Osteoblast (primary cell): Measurements from ENCODE around the gene TMED3. TPM values are rescaled to one million over a fixed set of nuclear protein-coding genes. Genes with fewer than 3 reads are reported as not detected.
A peak's percentile ranks its signal among the peaks of the same experiment; 100 is the strongest.

Experiments used
- DNase-seq: peaks from one replicate; pipeline ENCODE4 v3.0.0; 2011; ENCODE audit warnings: low spot score, mixed read lengths; ENCODE audit not compliant: insufficient read length; ENCODE audit errors: missing footprints
- H2AFZ ChIP-seq: 2 replicates; pipeline ENCODE4 v1.6.0; 2011; ENCODE audit warnings: mild to moderate bottlenecking, low read length
- H3K27ac ChIP-seq: 2 replicates; pipeline ENCODE4 v1.5.1; 2011; ENCODE audit warnings: mild to moderate bottlenecking, low read depth, low read length, moderate library complexity
- H3K27me3 ChIP-seq: 2 replicates; pipeline ENCODE4 v1.6.0; 2012; ENCODE audit warnings: mild to moderate bottlenecking, control low read depth, inconsistent platforms, low read length, moderate library complexity; ENCODE audit not compliant: insufficient read depth
- H3K36me3 ChIP-seq: 2 replicates; pipeline ENCODE4 v1.5.1; 2011; ENCODE audit warnings: mild to moderate bottlenecking, low read length, control low read depth, moderate library complexity; ENCODE audit not compliant: insufficient read depth
- H3K4me1 ChIP-seq: 2 replicates; pipeline ENCODE4 v1.5.1; 2011; ENCODE audit warnings: mild to moderate bottlenecking, low read length, control low read depth, moderate library complexity; ENCODE audit not compliant: insufficient read depth
- H3K4me2 ChIP-seq: 2 replicates; pipeline ENCODE4 v1.6.0; 2011; ENCODE audit warnings: mild to moderate bottlenecking, low read length; ENCODE audit not compliant: insufficient read depth
- H3K4me3 ChIP-seq: fragments of 200-600 bp; sonication (generic); 3 replicates; pipeline ENCODE4 v1.5.1; 2012; ENCODE audit warnings: mild to moderate bottlenecking, low read length, inconsistent platforms; ENCODE audit not compliant: insufficient read depth
- H3K79me2 ChIP-seq: 2 replicates; pipeline ENCODE4 v1.6.0; 2012; ENCODE audit warnings: mild to moderate bottlenecking, low read length, control low read depth, inconsistent platforms; ENCODE audit not compliant: insufficient read depth
- H3K9me3 ChIP-seq: 2 replicates; pipeline ENCODE4 v1.5.1; 2011; ENCODE audit warnings: low read depth, low read length, control low read depth
- H4K20me1 ChIP-seq: 2 replicates; pipeline ENCODE4 v1.6.0; 2012; ENCODE audit warnings: mild to moderate bottlenecking, low read length, control low read depth; ENCODE audit not compliant: insufficient read depth
- total RNA-seq: library from RNA; depleted of rRNA; stranded (reverse); fragments of >200 nt; gene quantifications from 2 replicates; pipeline ENCODE4 v1.2.3, GENCODE V29; 2012
- TF ChIP-seq, protein P1 (sequence below): IDR thresholded peaks from 2 replicates; pipeline ENCODE4 v1.5.1; 2011; ENCODE audit warnings: mild to moderate bottlenecking, low read depth, low read length, moderate library complexity; ENCODE audit errors: extremely low read depth

TMED3 gene
- total RNA-seq, 1 donor, result 154 TPM

- H3K36me3 ChIP-seq, result no peaks in the 10 kb centered on the region
- DNase-seq, result no peak
- no peak overlapping the region for H2AFZ ChIP-seq
- H4K20me1 ChIP-seq, result peaks cover 5% of the 10 kb centered on the region
- H3K4me3 ChIP-seq, result no peak overlapping the region
- H3K4me2 ChIP-seq, result no peak overlapping the region
- TF ChIP-seq, protein P1, sequence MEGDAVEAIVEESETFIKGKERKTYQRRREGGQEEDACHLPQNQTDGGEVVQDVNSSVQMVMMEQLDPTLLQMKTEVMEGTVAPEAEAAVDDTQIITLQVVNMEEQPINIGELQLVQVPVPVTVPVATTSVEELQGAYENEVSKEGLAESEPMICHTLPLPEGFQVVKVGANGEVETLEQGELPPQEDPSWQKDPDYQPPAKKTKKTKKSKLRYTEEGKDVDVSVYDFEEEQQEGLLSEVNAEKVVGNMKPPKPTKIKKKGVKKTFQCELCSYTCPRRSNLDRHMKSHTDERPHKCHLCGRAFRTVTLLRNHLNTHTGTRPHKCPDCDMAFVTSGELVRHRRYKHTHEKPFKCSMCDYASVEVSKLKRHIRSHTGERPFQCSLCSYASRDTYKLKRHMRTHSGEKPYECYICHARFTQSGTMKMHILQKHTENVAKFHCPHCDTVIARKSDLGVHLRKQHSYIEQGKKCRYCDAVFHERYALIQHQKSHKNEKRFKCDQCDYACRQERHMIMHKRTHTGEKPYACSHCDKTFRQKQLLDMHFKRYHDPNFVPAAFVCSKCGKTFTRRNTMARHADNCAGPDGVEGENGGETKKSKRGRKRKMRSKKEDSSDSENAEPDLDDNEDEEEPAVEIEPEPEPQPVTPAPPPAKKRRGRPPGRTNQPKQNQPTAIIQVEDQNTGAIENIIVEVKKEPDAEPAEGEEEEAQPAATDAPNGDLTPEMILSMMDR, result no peak
- H3K4me1 ChIP-seq, result peaks cover 10% of the 10 kb centered on the region
- H3K9me3 ChIP-seq, result no peaks in the 10 kb centered on the region
- H3K79me2 ChIP-seq, result peaks cover 13% of the 10 kb centered on the region
- peaks cover 51% of the 10 kb centered on the region for H3K27me3 ChIP-seq
- no peak overlapping the region for H3K27ac ChIP-seq
Observed at GRCh38 chr15:79307251-79307650, 3.7 kb upstream of the TMED3 start.

DNA sequence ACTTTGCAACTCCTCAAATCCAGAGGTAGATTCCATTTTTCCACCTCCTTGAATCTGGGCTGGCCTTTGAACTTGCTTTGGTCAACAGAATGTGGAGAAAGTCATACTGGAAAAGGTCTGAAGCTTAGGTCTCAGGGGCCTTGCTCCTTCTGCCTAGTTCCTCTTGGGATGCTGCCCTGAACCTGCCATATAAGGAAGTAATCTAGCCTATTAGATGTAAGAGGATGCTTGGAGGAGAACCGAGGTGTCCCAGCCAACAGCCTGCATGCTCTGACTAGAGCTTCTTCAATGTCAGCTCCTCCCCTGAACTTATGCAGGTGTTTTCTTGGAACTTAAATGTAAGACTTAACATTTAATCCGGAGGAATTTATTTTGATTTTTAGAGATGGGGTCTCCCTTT lies 2.0 kb upstream of the TMED3 start:
- TF ChIP-seq, protein P1, result no peak
- Histone ChIP-seq H3K36me3 (peaks cover 6% of the 10 kb centered on the region), H3K9me3 (no peaks in the 10 kb centered on the region), H3K79me2 (peaks cover 29% of the 10 kb centered on the region), H3K27me3 (peaks cover 46% of the 10 kb centered on the region), H4K20me1 (peaks cover 21% of the 10 kb centered on the region), H3K4me3 (no peak overlapping the region), H3K4me1 (peaks cover 12% of the 10 kb centered on the region), H3K27ac (no peak overlapping the region), H2AFZ (no peak overlapping the region), H3K4me2 (no peak overlapping the region)
- no peak for DNase-seq

- Histone ChIP-seq H3K4me3 (peak overlapping the region; percentile 97), H3K9me3 (no peaks in the 10 kb centered on the region), H3K36me3 (peaks cover 24% of the 10 kb centered on the region), H3K27ac (no peak overlapping the region), H3K27me3 (peaks cover 35% of the 10 kb centered on the region), H2AFZ (peak overlapping the region; percentile 90), H3K4me1 (peaks cover 12% of the 10 kb centered on the region), H4K20me1 (peaks cover 31% of the 10 kb centered on the region), H3K79me2 (peaks cover 45% of the 10 kb centered on the region), H3K4me2 (peak overlapping the region; percentile 96)
- DNase-seq, result no peak
- TF ChIP-seq, protein P1, result no peak
Observed at GRCh38 chr15:79310612-79310984, 314 bp upstream of the TMED3 start.

GRCh38 chr15:79311901-79312553 lies 1.1 kb downstream of the TMED3 start:
- peaks cover 12% of the 10 kb centered on the region for H3K4me1 ChIP-seq
- peak overlapping the region; percentile 94 for H2AFZ ChIP-seq
- peaks cover 38% of the 10 kb centered on the region for H3K36me3 ChIP-seq
- H3K9me3 ChIP-seq, result no peaks in the 10 kb centered on the region
- peaks cover 37% of the 10 kb centered on the region for H4K20me1 ChIP-seq
- peak overlapping the region; percentile 97 for H3K4me3 ChIP-seq
- peak overlapping the region; percentile 96 for H3K4me2 ChIP-seq
- TF ChIP-seq, protein P1, result no peak
- peak; percentile 80 for DNase-seq
- H3K27ac ChIP-seq, result peak overlapping the region; percentile 14
- H3K79me2 ChIP-seq, result peaks cover 59% of the 10 kb centered on the region
- H3K27me3 ChIP-seq, result peaks cover 25% of the 10 kb centered on the region
